ENCODE measurements around the gene ERBB4. TPM values are rescaled to one million over a fixed set of nuclear protein-coding genes. Genes with fewer than 3 reads are reported as not detected.

Gene ERBB4
- total RNA-seq, 1 experiment from 2014 or later, result 0.04 TPM

DNA sequence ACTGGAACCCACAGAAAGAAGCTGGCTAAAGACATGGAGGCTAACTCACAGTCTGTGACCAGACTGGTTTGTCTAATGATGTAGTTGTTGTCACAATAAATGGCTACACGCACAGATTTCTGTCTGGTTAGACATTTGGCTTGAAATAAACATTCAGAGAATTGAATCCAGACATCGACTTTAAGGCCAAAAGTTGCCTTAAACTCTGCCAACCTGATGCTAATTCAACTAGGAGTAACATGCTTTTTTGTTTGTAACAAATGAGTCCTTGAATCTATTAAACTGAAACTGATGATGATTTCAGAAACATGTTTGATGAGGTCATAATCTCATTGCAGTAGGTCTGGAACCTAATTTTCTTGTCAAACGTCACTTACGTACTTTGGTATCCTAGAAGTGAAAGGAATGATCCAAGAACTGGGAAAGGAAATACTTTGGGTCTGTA lies 123.8 kb downstream of the ERBB4 start:
- Histone ChIP-seq H3K27me3 (ENCODE audit: insufficient read depth, low read length) (no peaks in the 10 kb centered on the region), H4K91ac (ENCODE audit: insufficient read length, low read depth, low read length) (no peak overlapping the region), H3K4me2 (ENCODE audit: insufficient read depth, insufficient read length, low read length) (no peak overlapping the region), H2BK12ac (ENCODE audit: insufficient read length, low read depth, low read length) (no peak overlapping the region), H3K79me2 (ENCODE audit: insufficient read depth, low read length) (no peaks in the 10 kb centered on the region), H4K20me1 (ENCODE audit: control insufficient read depth, insufficient read depth, insufficient read length) (no peaks in the 10 kb centered on the region), H2BK20ac (ENCODE audit: low read depth, low read length, poor library complexity, severe bottlenecking) (no peak overlapping the region), H3K23ac (ENCODE audit: insufficient read length, low read depth, low read length) (no peak overlapping the region), H4K8ac (replicated peaks; ENCODE audit: insufficient read length, low read depth, low read length) (no peak overlapping the region), H2BK5ac (ENCODE audit: insufficient read length, low read length) (no peak overlapping the region), H3K18ac (ENCODE audit: insufficient read length, low read depth, low read length) (no peak overlapping the region), H3K9me3 (ENCODE audit: control insufficient read depth, low read depth, low read length) (no peaks in the 10 kb centered on the region), H3K56ac (ENCODE audit: insufficient read length, low read depth, low read length) (no peak overlapping the region), H2BK120ac (ENCODE audit: low read depth, low read length, poor library complexity, severe bottlenecking) (no peak overlapping the region), H3K79me1 (ENCODE audit: insufficient read depth, low read depth, low read length, poor library complexity, severe bottlenecking) (no peaks in the 10 kb centered on the region), H4K5ac (ENCODE audit: insufficient read length, low read depth, low read length) (no peak overlapping the region), H3T11ph (ENCODE audit: low read length) (no peak overlapping the region), H2BK15ac (ENCODE audit: low read depth, low read length) (no peak overlapping the region), H3K9ac (ENCODE audit: extremely low read depth, insufficient read length, low read length) (no peak overlapping the region), H3K14ac (ENCODE audit: insufficient read depth, low read length) (no peak overlapping the region), H3K4me1 (ENCODE audit: insufficient read depth, low read length) (no peaks in the 10 kb centered on the region), H3K23me2 (ENCODE audit: insufficient read length, low read depth, low read length, poor library complexity, severe bottlenecking) (no peaks in the 10 kb centered on the region), H3K27ac (ENCODE audit: insufficient read length, low read depth, low read length) (no peak overlapping the region), H2AFZ (ENCODE audit: low read length) (no peak overlapping the region), H2AK5ac (ENCODE audit: insufficient read length, low read length) (no peak overlapping the region), H3K4ac (ENCODE audit: low read depth, low read length) (no peak overlapping the region)
- TF ChIP-seq CTCF (conservative IDR thresholded peaks at IDR 0.05), result no peak
- no peaks in the 10 kb centered on the region for H3K27me3 Mint-ChIP-seq (ENCODE audit: low read depth)
- H3K9me3 Mint-ChIP-seq, result no peaks in the 10 kb centered on the region; a peak in 1 of 5 replicates
- no peak overlapping the region for H3K4me3 Mint-ChIP-seq
- no peak overlapping the region for H3K27ac Mint-ChIP-seq
- whole genome bisulfite sequencing (ENCODE audit: extremely low coverage, insufficient read length, low lambda C conversion rate), result no CpG with 5 or more reads among the region's 4 CpGs
- H3K36me3 Mint-ChIP-seq (ENCODE audit: insufficient read depth in 1 of 3, low read depth in 3 of 3), result no peaks in the 10 kb centered on the region
- H3K4me1 Mint-ChIP-seq, result no peaks in the 10 kb centered on the region
- no peak for DNase-seq

Data from H9 (cell line).